Activated T-cell treated with anti-CD3 and anti-CD28 coated beads, Interleukin-2, amount 50 U/mL, for 48 hours (primary cell): ENCODE results near the gene PAXX.

Experiments used
- DNase-seq, 2 experiments: peaks; one replicate each; pipeline ENCODE4 v3.0.0-alpha.2; 2020

The PAXX gene

DNA sequence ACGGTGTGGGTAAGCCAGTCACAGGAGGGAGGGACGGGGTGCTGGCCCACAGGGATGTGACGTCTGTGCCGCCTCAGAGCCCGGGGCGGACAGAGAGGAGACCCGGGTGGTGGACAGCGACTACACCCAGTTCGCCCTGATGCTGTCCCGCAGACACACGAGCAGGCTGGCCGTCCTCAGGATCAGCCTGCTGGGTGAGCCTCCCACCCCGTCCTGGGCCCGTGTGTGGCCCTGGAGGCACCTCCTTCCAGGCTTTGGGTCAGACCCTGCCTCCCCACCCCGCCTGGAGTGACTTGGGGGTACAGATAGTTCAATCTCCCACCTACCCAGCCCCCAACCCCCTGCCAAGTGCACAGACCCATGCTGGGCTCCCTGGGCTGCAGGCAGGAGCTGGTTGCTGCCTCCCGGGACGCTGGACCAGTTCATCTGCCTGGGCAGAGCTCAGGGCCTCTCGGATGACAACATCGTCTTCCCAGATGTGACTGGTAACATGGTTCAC is 38.4 kb upstream of the PAXX start:
- DNase-seq: no peak

- no peak for DNase-seq
Observed at GRCh38 chr9:136954270-136955083, 37.7 kb upstream of the PAXX start.

DNA sequence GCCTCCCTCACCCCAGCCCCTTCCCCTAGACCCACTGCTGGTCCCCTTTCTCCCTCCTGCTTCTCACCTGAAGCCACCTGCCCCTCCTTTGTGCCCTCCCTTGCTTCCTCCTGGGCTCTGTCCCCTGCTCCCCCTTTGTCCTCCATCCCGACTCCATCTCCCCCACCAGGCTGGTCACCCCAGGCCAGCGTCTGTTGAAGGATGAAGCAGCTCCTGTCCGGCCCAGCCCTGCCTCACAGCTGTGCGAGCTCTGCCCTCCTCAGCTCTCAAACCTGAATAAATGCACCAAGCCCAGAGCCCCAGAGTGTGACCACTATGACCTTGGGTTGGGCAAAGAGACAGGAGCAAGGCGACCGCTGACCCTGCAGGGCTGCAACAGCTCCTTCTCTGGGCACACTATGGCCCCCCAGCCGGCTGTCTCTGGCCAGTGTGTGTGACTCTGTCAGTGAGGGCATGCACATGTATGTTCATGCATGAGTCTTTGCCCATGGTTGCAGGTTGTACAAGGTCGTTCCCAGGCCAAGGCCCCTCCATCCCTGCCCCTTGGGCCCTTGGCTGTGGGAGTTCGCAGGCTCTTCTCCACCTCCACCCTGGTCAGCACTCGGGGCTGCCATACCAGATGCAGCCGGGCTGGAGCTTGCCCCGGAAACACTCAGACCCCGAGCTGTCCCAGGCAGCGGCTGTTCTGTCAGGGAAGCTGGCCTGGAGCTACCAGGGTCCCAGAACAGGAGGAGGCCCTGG is 36.9 kb upstream of the PAXX start:
- no peak for DNase-seq

GRCh38 chr9:136955943-136956335 is 36.3 kb upstream of the PAXX start:
- no peak for DNase-seq

DNA sequence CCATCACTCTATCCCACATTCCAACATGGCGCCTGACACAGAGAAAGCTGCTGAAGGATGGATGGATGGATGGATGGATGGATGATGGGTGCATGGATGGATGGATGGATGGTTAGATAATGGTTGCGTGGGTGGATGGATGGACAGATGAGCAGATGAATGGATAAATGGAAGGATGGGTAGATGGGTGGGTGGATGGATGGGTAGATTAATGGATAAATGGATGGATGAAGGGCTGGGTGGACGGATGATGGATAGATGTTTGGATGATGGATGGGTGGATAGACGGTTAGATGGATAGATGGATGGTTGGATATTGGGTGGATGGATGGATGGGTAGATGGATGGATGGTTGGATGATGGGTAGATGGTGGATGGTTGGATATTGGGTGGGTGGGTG is 35.6 kb upstream of the PAXX start:
- DNase-seq: no peak

DNA sequence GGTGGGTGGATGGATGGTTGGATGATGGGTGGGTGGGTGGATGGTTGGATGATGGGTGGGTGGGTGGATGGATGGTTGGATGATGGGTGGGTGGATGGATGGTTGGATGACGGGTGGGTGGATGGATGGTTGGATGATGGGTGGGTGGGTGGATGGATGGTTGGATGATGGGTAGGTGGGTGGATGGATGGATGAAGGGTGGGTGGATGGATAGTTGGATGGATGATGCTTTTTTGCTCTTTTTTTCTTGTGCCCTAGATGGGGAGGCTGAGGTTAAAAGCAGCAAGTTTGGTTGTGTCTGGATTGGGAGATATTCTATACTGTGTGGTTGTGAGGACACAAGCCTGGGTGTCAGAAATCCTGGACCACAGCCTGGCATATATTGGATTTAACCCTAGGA is 34.8 kb upstream of the PAXX start:
- DNase-seq: no peak

DNA sequence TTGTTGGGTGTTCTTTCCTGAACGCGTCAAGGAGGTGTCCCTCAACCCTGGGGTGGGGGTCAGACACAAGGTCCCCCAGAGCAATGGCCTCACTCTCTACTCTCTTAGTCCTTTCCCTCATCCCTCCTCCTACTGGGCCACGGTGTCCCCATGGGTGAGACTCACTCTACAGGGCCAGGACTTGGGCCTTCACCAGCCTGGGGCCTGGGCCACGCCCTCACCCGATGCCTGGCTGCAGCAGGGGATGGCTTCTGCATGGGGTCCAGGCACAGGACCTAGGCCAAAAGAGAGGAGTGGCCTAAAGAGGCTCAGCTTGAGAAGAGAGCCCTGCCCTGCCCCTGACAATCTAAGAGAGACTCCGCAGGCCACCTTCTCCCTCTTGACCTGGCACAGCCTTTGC is 34.3 kb upstream of the PAXX start:
- DNase-seq: no peak

DNA sequence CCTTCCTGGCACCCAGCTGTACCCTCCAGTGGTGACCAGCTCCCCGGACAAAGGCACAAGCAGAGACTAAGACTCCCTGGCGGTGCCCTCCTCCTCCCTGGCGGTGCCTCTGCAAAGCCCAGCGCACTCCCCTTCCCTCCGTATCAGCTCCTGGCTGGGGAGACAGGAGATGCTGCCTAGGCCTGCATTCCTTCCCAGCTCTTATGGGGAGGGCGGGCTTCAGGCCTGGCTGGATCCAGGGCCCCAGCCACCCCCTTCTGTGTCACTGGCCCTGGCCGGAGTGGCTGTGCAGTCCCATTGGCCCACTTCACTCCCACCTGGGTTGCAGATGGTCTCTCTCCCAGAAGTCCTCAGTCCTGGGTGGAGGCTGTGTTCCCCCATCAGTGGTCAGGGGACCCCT is 33.7 kb upstream of the PAXX start:
- DNase-seq: no peak

- DNase-seq: no peak
Observed at GRCh38 chr9:136958898-136959850, 33.0 kb upstream of the PAXX start.

GRCh38 chr9:136960212-136960937 is 31.8 kb upstream of the PAXX start:
- no peak for DNase-seq

DNA sequence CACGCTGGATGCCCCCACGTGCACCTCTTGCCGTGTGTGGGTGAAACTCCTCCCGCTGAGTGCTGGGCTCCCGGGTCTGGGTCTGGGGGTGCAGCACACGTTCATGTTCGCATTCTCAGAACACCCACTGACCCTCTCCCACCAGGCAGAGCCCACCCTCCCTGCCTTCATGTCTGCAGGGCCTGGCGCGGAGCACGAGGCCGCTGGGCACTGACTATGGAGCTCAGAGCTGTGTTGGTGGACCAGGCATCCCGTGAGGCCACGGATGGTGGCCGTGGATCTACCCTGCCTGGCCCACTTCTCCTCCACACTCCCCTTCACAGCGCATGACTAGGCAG is 31.3 kb upstream of the PAXX start:
- DNase-seq: no peak

DNA sequence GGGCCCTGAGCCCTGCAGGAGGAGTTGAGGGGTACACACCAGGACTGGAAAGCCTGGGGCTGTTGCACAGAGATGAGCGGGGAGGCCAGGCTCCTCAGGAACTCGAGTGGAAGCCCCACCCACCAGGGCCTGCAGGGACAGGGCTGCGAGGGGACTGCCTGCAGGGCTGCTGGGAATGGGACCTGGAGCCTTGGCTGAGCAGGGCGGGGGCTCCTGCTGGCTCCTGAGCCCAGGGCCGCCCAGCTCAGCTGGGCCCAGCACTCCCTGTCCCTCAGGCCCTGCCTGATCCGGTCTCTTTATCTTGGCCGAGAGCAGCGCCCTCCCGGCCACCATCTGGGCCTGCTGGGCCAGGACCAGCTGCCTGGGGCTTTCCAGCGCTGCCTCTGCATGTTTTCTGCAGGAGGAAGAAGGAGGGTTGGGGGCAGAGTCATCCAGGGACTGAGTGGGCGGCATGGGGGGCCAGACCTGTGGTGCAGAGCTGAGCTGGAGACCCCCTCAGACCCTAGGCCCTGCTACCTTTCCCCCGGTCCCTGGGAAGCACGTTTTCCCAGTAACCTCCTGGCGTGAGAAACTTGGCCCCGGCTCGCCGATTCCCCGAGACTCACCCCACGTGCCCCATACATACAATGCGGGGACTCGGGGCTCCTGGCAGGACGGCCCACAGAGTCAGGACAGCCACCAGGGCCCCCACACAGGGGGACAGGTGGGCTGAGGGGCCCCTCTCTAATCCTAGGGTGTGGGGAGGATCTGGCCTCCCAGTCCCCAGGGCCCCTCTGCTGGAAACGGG is 30.8 kb upstream of the PAXX start:
- DNase-seq: no peak

GRCh38 chr9:136962163-136962562 is 30.1 kb upstream of the PAXX start:
- DNase-seq: no peak

- DNase-seq: no peak
Observed at GRCh38 chr9:136962701-136963248, 29.4 kb upstream of the PAXX start.

- no peak for DNase-seq
Observed at GRCh38 chr9:136963341-136963740, 28.9 kb upstream of the PAXX start.

GRCh38 chr9:136963751-136964150 is 28.5 kb upstream of the PAXX start:
- no peak for DNase-seq

GRCh38 chr9:136964171-136964689 is 28.0 kb upstream of the PAXX start:
- no peak for DNase-seq

- DNase-seq: no peak
Observed at GRCh38 chr9:136964833-136965422, 27.3 kb upstream of the PAXX start.

GRCh38 chr9:136965771-136966484 is 26.3 kb upstream of the PAXX start:
- DNase-seq: no peak
